Activated CD8-positive, alpha-beta T cell treated with anti-CD3 and anti-CD28 coated beads for 36 hours (primary cell): ENCODE measurements around the gene TDRD10. TPM values are rescaled to one million over a fixed set of nuclear protein-coding genes. Genes with fewer than 3 reads are reported as not detected.
A peak's percentile ranks its signal among the peaks of the same experiment; 100 is the strongest.

Experiments
- ATAC-seq: fragments of 200-7000 bp; cut with Tn5 transposase; one replicate; pipeline ENCODE4 v1.10.0; 2021; ENCODE audit warnings: mild to moderate bottlenecking, moderate library complexity
- CTCF ChIA-PET: fragments of 350-600 bp; sonication (Branson Sonifier 250); formaldehyde crosslinking; loops from one replicate; lab custom pipeline; 2021; ENCODE audit warnings: antibody characterized with exemption; lab: Charles Lee
- POLR2A ChIA-PET: fragments of 350-600 bp; sonication (Branson Sonifier 250); formaldehyde crosslinking; loops from one replicate; lab custom pipeline; 2021; ENCODE audit warnings: antibody characterized with exemption; lab: Charles Lee
- DNase-seq: peaks from one replicate; pipeline ENCODE4 v3.0.0-alpha.2; 2020
- H3K27ac Mint-ChIP-seq: one replicate; pipeline ENCODE4 v1.8.0; 2021; ENCODE audit warnings: mild to moderate bottlenecking, mixed read lengths
- H3K27me3 Mint-ChIP-seq: one replicate; pipeline ENCODE4 v1.8.0; 2021; ENCODE audit warnings: mixed read lengths
- H3K36me3 Mint-ChIP-seq: one replicate; pipeline ENCODE4 v1.8.0; 2021; ENCODE audit warnings: low read depth, mixed read lengths
- H3K4me1 Mint-ChIP-seq: one replicate; pipeline ENCODE4 v1.8.0; 2021; ENCODE audit warnings: low read depth, mixed read lengths
- H3K4me3 Mint-ChIP-seq: one replicate; pipeline ENCODE4 v1.8.0; 2021; ENCODE audit warnings: mild to moderate bottlenecking, moderate library complexity, mixed read lengths
- H3K9me3 Mint-ChIP-seq: one replicate; pipeline ENCODE4 v1.8.0; 2021; ENCODE audit warnings: mixed read lengths
- intact Hi-C: fragments of 100-400 bp; cut with micrococcal nuclease; formaldehyde crosslinking; loops from one replicate; pipeline ENCODE4 v1.10.0; 2022
- total RNA-seq, 2 experiments: library from RNA; stranded (reverse); gene quantifications; one replicate each; pipeline ENCODE4 v1.2.3, GENCODE V29; 2021
- TF ChIP-seq, protein P1 (sequence below): fragments of 200-600 bp; IDR thresholded peaks from one replicate; pipeline ENCODE4 v1.8.0; 2022; ENCODE audit warnings: antibody characterized with exemption, mild to moderate bottlenecking

TDRD10 gene
- total RNA-seq, 2 experiments from 2014 or later: not detected

- Mint-ChIP-seq H3K27ac (no peak overlapping the region), H3K9me3 (no peaks in the 10 kb centered on the region), H3K36me3 (peaks cover 75% of the 10 kb centered on the region), H3K4me1 (no peaks in the 10 kb centered on the region), H3K4me3 (no peak overlapping the region), H3K27me3 (no peaks in the 10 kb centered on the region)
- ATAC-seq (no peak), DNase-seq (no peak)
- CTCF ChIA-PET: interaction anchor here (1.1 kb wide), 1 partner anchor 80 kb away, joined by 3 read pairs; no protein-coding TSS in a partner anchor
- TF ChIP-seq, protein P1, sequence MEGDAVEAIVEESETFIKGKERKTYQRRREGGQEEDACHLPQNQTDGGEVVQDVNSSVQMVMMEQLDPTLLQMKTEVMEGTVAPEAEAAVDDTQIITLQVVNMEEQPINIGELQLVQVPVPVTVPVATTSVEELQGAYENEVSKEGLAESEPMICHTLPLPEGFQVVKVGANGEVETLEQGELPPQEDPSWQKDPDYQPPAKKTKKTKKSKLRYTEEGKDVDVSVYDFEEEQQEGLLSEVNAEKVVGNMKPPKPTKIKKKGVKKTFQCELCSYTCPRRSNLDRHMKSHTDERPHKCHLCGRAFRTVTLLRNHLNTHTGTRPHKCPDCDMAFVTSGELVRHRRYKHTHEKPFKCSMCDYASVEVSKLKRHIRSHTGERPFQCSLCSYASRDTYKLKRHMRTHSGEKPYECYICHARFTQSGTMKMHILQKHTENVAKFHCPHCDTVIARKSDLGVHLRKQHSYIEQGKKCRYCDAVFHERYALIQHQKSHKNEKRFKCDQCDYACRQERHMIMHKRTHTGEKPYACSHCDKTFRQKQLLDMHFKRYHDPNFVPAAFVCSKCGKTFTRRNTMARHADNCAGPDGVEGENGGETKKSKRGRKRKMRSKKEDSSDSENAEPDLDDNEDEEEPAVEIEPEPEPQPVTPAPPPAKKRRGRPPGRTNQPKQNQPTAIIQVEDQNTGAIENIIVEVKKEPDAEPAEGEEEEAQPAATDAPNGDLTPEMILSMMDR: no peak
- intact Hi-C loops: no loop called here
- POLR2A ChIA-PET: interaction anchor here (0.8 to 1.8 kb wide), 5 partner anchors 13 to 366 kb away, joined by 3 to 6 read pairs (median 4); partner anchors contain the start of gene PBXIP1
Observed at GRCh38 chr1:154589780-154590179, 87.8 kb downstream of the TDRD10 start.

DNA sequence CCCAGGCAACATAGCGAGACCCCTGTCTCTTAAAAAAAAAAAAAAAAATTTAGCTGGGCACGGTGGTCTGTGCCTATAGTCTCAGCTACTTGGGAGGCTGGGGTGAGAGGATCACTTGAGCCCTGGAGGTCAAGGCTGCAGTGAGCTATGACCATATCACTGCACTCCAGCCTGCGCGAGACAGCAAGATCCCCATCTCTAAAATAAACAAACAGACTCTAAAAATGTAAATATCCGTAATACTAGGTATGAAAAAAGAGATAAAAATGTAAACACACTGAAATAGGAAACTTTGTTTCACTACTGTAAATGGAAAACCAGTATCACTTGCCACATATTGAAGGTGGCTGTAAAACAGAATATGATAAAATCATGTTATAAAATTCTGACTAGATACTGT lies 88.7 kb downstream of the TDRD10 start:
- POLR2A ChIA-PET: interaction anchor here (0.6 to 1.8 kb wide), 3 partner anchors 12 to 24 kb away, joined by 3 to 6 read pairs (median 4); no protein-coding TSS in a partner anchor
- CTCF ChIA-PET: interaction anchor here (0.9 to 1.2 kb wide), 2 partner anchors 8 to 31 kb away, joined by 3 to 5 read pairs; no protein-coding TSS in a partner anchor

DNA sequence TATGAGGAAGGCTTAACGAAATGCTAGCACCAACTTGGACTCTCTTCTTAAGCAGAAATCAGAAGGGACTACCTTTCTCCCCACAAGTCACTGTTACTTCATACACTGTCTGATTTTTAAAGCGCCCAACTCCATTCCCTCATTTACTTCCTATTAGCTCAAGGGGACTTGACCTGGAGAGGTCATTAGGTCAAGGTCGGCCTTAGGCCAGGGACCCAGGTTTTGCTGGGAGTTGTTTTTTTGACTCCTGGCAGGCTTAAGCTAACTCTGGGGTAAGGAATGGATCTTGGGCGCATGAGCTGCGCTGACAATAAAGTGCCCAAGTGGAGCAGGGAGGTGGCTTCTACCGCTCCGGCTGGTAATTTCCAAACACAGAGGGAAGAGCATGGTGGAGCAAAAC lies 89.2 kb downstream of the TDRD10 start:
- ChIA-PET POLR2A (interaction anchor here (0.6 to 1.8 kb wide), 4 partner anchors 14 to 24 kb away, joined by 3 to 6 read pairs (median 4); partner anchors contain the start of gene CHRNB2), CTCF (interaction anchor here (0.9 to 1.2 kb wide), 2 partner anchors 7 to 32 kb away, joined by 3 to 5 read pairs; no protein-coding TSS in a partner anchor)
- no peak for DNase-seq
- no peak for ATAC-seq
- intact Hi-C loops: no loop called here
- TF ChIP-seq, protein P1: no peak
- no peaks in the 10 kb centered on the region for H3K27me3 Mint-ChIP-seq
- H3K27ac Mint-ChIP-seq: peak overlapping the region; percentile 40
- H3K4me3 Mint-ChIP-seq: no peak overlapping the region
- peaks cover 70% of the 10 kb centered on the region for H3K36me3 Mint-ChIP-seq
- H3K4me1 Mint-ChIP-seq: no peaks in the 10 kb centered on the region
- H3K9me3 Mint-ChIP-seq: no peaks in the 10 kb centered on the region

More for the DNA sequence above, 88.7 kb downstream of the TDRD10 start:
- Mint-ChIP-seq H3K9me3 (no peaks in the 10 kb centered on the region), H3K27me3 (no peaks in the 10 kb centered on the region), H3K36me3 (peaks cover 72% of the 10 kb centered on the region), H3K4me1 (no peaks in the 10 kb centered on the region), H3K4me3 (no peak overlapping the region), H3K27ac (peak overlapping the region; percentile 43)
- TF ChIP-seq, protein P1: no peak
- intact Hi-C loops: no loop called here
- DNase-seq: no peak
- ATAC-seq: no peak

- Mint-ChIP-seq H3K4me1 (peaks cover 2% of the 10 kb centered on the region), H3K36me3 (peaks cover 67% of the 10 kb centered on the region), H3K9me3 (no peaks in the 10 kb centered on the region), H3K4me3 (no peak overlapping the region), H3K27ac (peak overlapping the region; percentile 59), H3K27me3 (no peaks in the 10 kb centered on the region)
- DNase-seq (no peak), ATAC-seq (no peak)
- POLR2A ChIA-PET: interaction anchor here (0.9 to 1.4 kb wide), 4 partner anchors 11 to 17 kb away, joined by 3 read pairs; no protein-coding TSS in a partner anchor
- CTCF ChIA-PET: interaction anchor here (1.9 kb wide), 1 partner anchor 34 kb away, joined by 5 read pairs; no protein-coding TSS in a partner anchor
- TF ChIP-seq, protein P1: no peak
- intact Hi-C loops: no loop called here
Observed at GRCh38 chr1:154593390-154593789, 91.4 kb downstream of the TDRD10 start.

- intact Hi-C loops: no loop called here
- DNase-seq: no peak
- TF ChIP-seq, protein P1: no peak
- no peaks in the 10 kb centered on the region for H3K27me3 Mint-ChIP-seq
- no peak for ATAC-seq
- H3K4me3 Mint-ChIP-seq: no peak overlapping the region
- H3K36me3 Mint-ChIP-seq: peaks cover 61% of the 10 kb centered on the region
- H3K27ac Mint-ChIP-seq: no peak overlapping the region
- CTCF ChIA-PET: interaction anchor here (0.7 to 1.5 kb wide), 4 partner anchors 9 to 578 kb away, joined by 3 to 6 read pairs (median 3); partner anchors contain the start of gene KRTCAP2
- POLR2A ChIA-PET: interaction anchor here (0.9 to 1.7 kb wide), 6 partner anchors 10 to 17 kb away, joined by 3 to 5 read pairs (median 3); no protein-coding TSS in a partner anchor
- H3K9me3 Mint-ChIP-seq: no peaks in the 10 kb centered on the region
- peaks cover 10% of the 10 kb centered on the region for H3K4me1 Mint-ChIP-seq
Observed at GRCh38 chr1:154594811-154595210, 92.8 kb downstream of the TDRD10 start.
